GM12801 (cell line): Measurements from ENCODE around the gene RERE.

Experiments
- CTCF ChIP-seq: IDR thresholded peaks from one replicate; pipeline ENCODE4 v1.5.1; 2011; ENCODE audit warnings: control low read depth; ENCODE audit not compliant: insufficient read length; ENCODE audit errors: extremely low read depth

RERE gene

GRCh38 chr1:8543965-8544364, 273.5 kb downstream of the RERE start:
- TF ChIP-seq CTCF = no peak

GRCh38 chr1:8541961-8542521, 275.4 kb downstream of the RERE start:
- no peak for TF ChIP-seq CTCF

- no peak for TF ChIP-seq CTCF
Measured at GRCh38 chr1:8540971-8541370, 276.5 kb downstream of the RERE start.

- no peak for TF ChIP-seq CTCF
Measured at GRCh38 chr1:8540261-8540941, 277.0 kb downstream of the RERE start.

GRCh38 chr1:8539683-8540082, 277.8 kb downstream of the RERE start:
- no peak for TF ChIP-seq CTCF

GRCh38 chr1:8538502-8538901, 278.9 kb downstream of the RERE start:
- TF ChIP-seq CTCF = no peak

- TF ChIP-seq CTCF = no peak
Measured at GRCh38 chr1:8537991-8538390, 279.4 kb downstream of the RERE start.
